GM18861 (cell line): Measurements from ENCODE around the gene KLHL18.
"Not testable (repeated sequence)": the region's sequence is repeated elsewhere in the genome, so short reads cannot be mapped to it uniquely, and the experiment has no call there.

ENCODE experiments used
- ATAC-seq: cut with Tn5 transposase; IDR thresholded peaks from one replicate; pipeline ENCODE4 v1.9.1; 2021; ENCODE audit not compliant: unreplicated experiment

KLHL18 gene

GRCh38 chr3:47273564-47273963, 9.2 kb upstream of the KLHL18 start:
- no peak for ATAC-seq

GRCh38 chr3:47274652-47275051, 8.1 kb upstream of the KLHL18 start:
- ATAC-seq, result no peak

- ATAC-seq, result no peak
These were observed 6.2 kb upstream of the KLHL18 start for GRCh38 chr3:47276558-47276957.

GRCh38 chr3:47280519-47280918, 2.2 kb upstream of the KLHL18 start:
- ATAC-seq, result no peak

- ATAC-seq, result no peak
These were observed 421 bp downstream of the KLHL18 start for GRCh38 chr3:47283193-47283537.

GRCh38 chr3:47283591-47284364, 1.0 kb downstream of the KLHL18 start:
- no peak for ATAC-seq

GRCh38 chr3:47288966-47289910, 6.5 kb downstream of the KLHL18 start:
- no peak for ATAC-seq

- no peak for ATAC-seq
These were observed 8.5 kb downstream of the KLHL18 start for GRCh38 chr3:47291158-47291753.

- peak; percentile 56 for ATAC-seq
These were observed 9.1 kb downstream of the KLHL18 start for GRCh38 chr3:47291754-47292420.

GRCh38 chr3:47293822-47294221, 11.1 kb downstream of the KLHL18 start:
- no peak for ATAC-seq

GRCh38 chr3:47294392-47294791, 11.6 kb downstream of the KLHL18 start:
- no peak for ATAC-seq

- ATAC-seq, result no peak
These were observed 12.6 kb downstream of the KLHL18 start for GRCh38 chr3:47295322-47295721.

GRCh38 chr3:47295976-47296375, 13.2 kb downstream of the KLHL18 start:
- no peak for ATAC-seq

- ATAC-seq, result no peak
These were observed 14.0 kb downstream of the KLHL18 start for GRCh38 chr3:47296562-47297302.

GRCh38 chr3:47298439-47298838, 15.7 kb downstream of the KLHL18 start:
- no peak for ATAC-seq

GRCh38 chr3:47299381-47300318, 16.9 kb downstream of the KLHL18 start:
- ATAC-seq, result no peak

- no peak for ATAC-seq
These were observed 18.7 kb downstream of the KLHL18 start for GRCh38 chr3:47301456-47301855.

GRCh38 chr3:47306022-47306421, 23.3 kb downstream of the KLHL18 start:
- ATAC-seq, result no peak

GRCh38 chr3:47309231-47309630, 26.5 kb downstream of the KLHL18 start:
- ATAC-seq, result not testable (repeated sequence)
